ENCODE data around the gene KRT23. TPM values are rescaled to one million over a fixed set of nuclear protein-coding genes. Genes with fewer than 3 reads are reported as not detected.

Gene KRT23
- total RNA-seq, 2 experiments from 2014 or later = not detected

- Mint-ChIP-seq H3K4me3 (no peak overlapping the region), H3K27me3 (ENCODE audit: low read depth) (no peaks in the 10 kb centered on the region), H3K27ac (no peak overlapping the region), H3K9me3 (no peaks in the 10 kb centered on the region), H3K36me3 (ENCODE audit: low read depth) (no peaks in the 10 kb centered on the region), H3K4me1 (ENCODE audit: low read depth) (no peaks in the 10 kb centered on the region)
- CTCF ChIA-PET = no interaction called here
- intact Hi-C loops (cut with micrococcal nuclease) = no loop called here
- DNase-seq = no peak
These were observed 58.4 kb downstream of the KRT23 start for GRCh38 chr17:40879026-40879425.

GRCh38 chr17:40878044-40878443, 59.4 kb downstream of the KRT23 start:
- CTCF ChIA-PET = interaction anchor here (0.6 kb wide), 1 partner anchor 444 kb away, joined by 4 read pairs; no protein-coding TSS in a partner anchor
- no peak overlapping the region for H3K4me3 Mint-ChIP-seq
- H3K36me3 Mint-ChIP-seq (ENCODE audit: low read depth) = no peaks in the 10 kb centered on the region
- intact Hi-C loops (cut with micrococcal nuclease) = no loop called here
- no peaks in the 10 kb centered on the region for H3K4me1 Mint-ChIP-seq (ENCODE audit: low read depth)
- H3K27ac Mint-ChIP-seq = no peak overlapping the region
- H3K9me3 Mint-ChIP-seq = no peaks in the 10 kb centered on the region
- DNase-seq = no peak
- no peaks in the 10 kb centered on the region for H3K27me3 Mint-ChIP-seq (ENCODE audit: low read depth)

- intact Hi-C loops (cut with micrococcal nuclease) = no loop called here
- Mint-ChIP-seq H3K36me3 (ENCODE audit: low read depth) (no peaks in the 10 kb centered on the region), H3K9me3 (no peaks in the 10 kb centered on the region), H3K27me3 (ENCODE audit: low read depth) (peaks cover 2% of the 10 kb centered on the region), H3K27ac (no peak overlapping the region), H3K4me1 (ENCODE audit: low read depth) (no peaks in the 10 kb centered on the region), H3K4me3 (no peak overlapping the region)
- CTCF ChIA-PET = no interaction called here
- DNase-seq = no peak
These were observed 63.6 kb downstream of the KRT23 start for GRCh38 chr17:40873801-40874200.

- no peaks in the 10 kb centered on the region for H3K9me3 Mint-ChIP-seq
- no peaks in the 10 kb centered on the region for H3K36me3 Mint-ChIP-seq (ENCODE audit: low read depth)
- intact Hi-C loops (cut with micrococcal nuclease) = no loop called here
- peaks cover 2% of the 10 kb centered on the region for H3K27me3 Mint-ChIP-seq (ENCODE audit: low read depth)
- H3K4me1 Mint-ChIP-seq (ENCODE audit: low read depth) = no peaks in the 10 kb centered on the region
- no peak overlapping the region for H3K27ac Mint-ChIP-seq
- no peak for DNase-seq
- no peak overlapping the region for H3K4me3 Mint-ChIP-seq
- CTCF ChIA-PET = interaction anchor here (0.6 kb wide), 1 partner anchor 59 kb away, joined by 5 read pairs; no protein-coding TSS in a partner anchor
These were observed 64.2 kb downstream of the KRT23 start for GRCh38 chr17:40873255-40873654.

Other genes with a start within 250 kb of the KRT23 start
- not detected for gene KRT24, start 233.9 kb downstream of the KRT23 start, total RNA-seq
- not detected for gene KRT25, start 182.3 kb downstream of the KRT23 start, total RNA-seq
- gene KRT26, start 165.4 kb downstream of the KRT23 start, total RNA-seq = not detected
- gene KRT27, start 155.1 kb downstream of the KRT23 start, total RNA-seq = not detected
- not detected for gene KRT28, start 137.7 kb downstream of the KRT23 start, total RNA-seq
- 10 to 100 TPM; 32.5 to 34.7 TPM for gene KRT10, start 115.0 kb downstream of the KRT23 start, total RNA-seq
- gene KRT12, start 70.4 kb downstream of the KRT23 start, total RNA-seq = not detected
- not detected for gene KRT20, start 52.4 kb downstream of the KRT23 start, total RNA-seq
- not detected for gene KRT39, start 29.3 kb upstream of the KRT23 start, total RNA-seq
- gene KRT40, start 46.7 kb upstream of the KRT23 start, total RNA-seq = not detected
- not detected for gene KRTAP3-3, start 56.5 kb upstream of the KRT23 start, total RNA-seq
- gene KRTAP3-2, start 62.3 kb upstream of the KRT23 start, total RNA-seq = not detected
- not detected for gene KRTAP3-1, start 71.5 kb upstream of the KRT23 start, total RNA-seq
- gene KRTAP1-5, start 89.6 kb upstream of the KRT23 start, total RNA-seq = not detected
- gene KRTAP1-4, start 92.5 kb upstream of the KRT23 start, total RNA-seq = not detected
- not detected for gene KRTAP1-3, start 97.2 kb upstream of the KRT23 start, total RNA-seq
- not detected for gene KRTAP1-1, start 103.8 kb upstream of the KRT23 start, total RNA-seq
- gene KRTAP2-1, start 109.7 kb upstream of the KRT23 start, total RNA-seq = not detected
- gene KRTAP2-2, start 117.6 kb upstream of the KRT23 start, total RNA-seq = not detected
- gene KRTAP2-3, start 122.5 kb upstream of the KRT23 start, total RNA-seq = not detected
- gene KRTAP2-4, start 128.2 kb upstream of the KRT23 start, total RNA-seq = not detected
- not detected for gene KRTAP4-7, start 146.5 kb upstream of the KRT23 start, total RNA-seq
- gene KRTAP4-8, start 160.5 kb upstream of the KRT23 start, total RNA-seq = not detected
- not detected for gene KRTAP4-16, start 164.6 kb upstream of the KRT23 start, total RNA-seq
- gene KRTAP4-9, start 167.7 kb upstream of the KRT23 start, total RNA-seq = not detected
- not detected for gene KRTAP4-11, start 180.7 kb upstream of the KRT23 start, total RNA-seq
- gene KRTAP4-12, start 186.5 kb upstream of the KRT23 start, total RNA-seq = not detected
- not detected for gene KRTAP4-6, start 202.9 kb upstream of the KRT23 start, total RNA-seq
- not detected for gene KRTAP4-5, start 212.2 kb upstream of the KRT23 start, total RNA-seq
- gene KRTAP4-4, start 223.1 kb upstream of the KRT23 start, total RNA-seq = not detected
- gene KRTAP4-3, start 230.6 kb upstream of the KRT23 start, total RNA-seq = not detected
- not detected for gene KRTAP4-2, start 240.6 kb upstream of the KRT23 start, total RNA-seq
- not detected for gene KRTAP4-1, start 247.3 kb upstream of the KRT23 start, total RNA-seq

Measured in activated naive CD4-positive, alpha-beta T cell treated with anti-CD3 and anti-CD28 coated beads for 36 hours (primary cell).